Dendritic cell treated with granulocyte-macrophage colony-stimulating factor and Interleukin-4, amounts not matched to agents 40 ng/mL and 50 ng/mL, for 4 days (primary cell): ENCODE measurements around the gene PACS2.

Source experiments
- H3K27ac Mint-ChIP-seq: one replicate; pipeline ENCODE4 v1.8.0; 2022; ENCODE audit warnings: mild to moderate bottlenecking, mixed read lengths
- H3K27me3 Mint-ChIP-seq: one replicate; pipeline ENCODE4 v1.8.0; 2022; ENCODE audit warnings: mild to moderate bottlenecking, mixed read lengths
- H3K36me3 Mint-ChIP-seq: one replicate; pipeline ENCODE4 v1.8.0; 2022; ENCODE audit warnings: low read depth, mixed read lengths
- H3K4me1 Mint-ChIP-seq: one replicate; pipeline ENCODE4 v1.8.0; 2022; ENCODE audit warnings: low read depth, mixed read lengths
- H3K4me3 Mint-ChIP-seq: one replicate; pipeline ENCODE4 v1.8.0; 2022; ENCODE audit warnings: mild to moderate bottlenecking, moderate library complexity, mixed read lengths
- H3K9me3 Mint-ChIP-seq: one replicate; pipeline ENCODE4 v1.8.0; 2022; ENCODE audit warnings: mixed read lengths
- intact Hi-C: fragments of 100-400 bp; cut with micrococcal nuclease; formaldehyde crosslinking; loops from one replicate; pipeline ENCODE4 v1.15.0; 2022

The PACS2 gene

GRCh38 chr14:105363847-105364708, 49.5 kb downstream of the PACS2 start:
- Mint-ChIP-seq H3K27me3 (peaks cover 12% of the 10 kb centered on the region), H3K9me3 (no peaks in the 10 kb centered on the region), H3K4me1 (peaks cover 8% of the 10 kb centered on the region), H3K36me3 (peaks cover 72% of the 10 kb centered on the region), H3K27ac (no peak overlapping the region), H3K4me3 (peak overlapping the region; percentile 62)
- intact Hi-C loops = no loop called here

- peaks cover 8% of the 10 kb centered on the region for H3K4me1 Mint-ChIP-seq
- H3K27me3 Mint-ChIP-seq = peaks cover 12% of the 10 kb centered on the region
- H3K27ac Mint-ChIP-seq = no peak overlapping the region
- H3K4me3 Mint-ChIP-seq = no peak overlapping the region
- intact Hi-C loops = no loop called here
- H3K36me3 Mint-ChIP-seq = peaks cover 77% of the 10 kb centered on the region
- no peaks in the 10 kb centered on the region for H3K9me3 Mint-ChIP-seq
Observed at GRCh38 chr14:105365101-105365500, 50.6 kb downstream of the PACS2 start.

- no peaks in the 10 kb centered on the region for H3K9me3 Mint-ChIP-seq
- intact Hi-C loops = no loop called here
Observed at GRCh38 chr14:105365681-105366080, 51.1 kb downstream of the PACS2 start.

GRCh38 chr14:105366386-105367074, 52.0 kb downstream of the PACS2 start:
- no peak overlapping the region for H3K4me3 Mint-ChIP-seq
- no peak overlapping the region for H3K27ac Mint-ChIP-seq
- peaks cover 75% of the 10 kb centered on the region for H3K36me3 Mint-ChIP-seq
- H3K4me1 Mint-ChIP-seq = peaks cover 17% of the 10 kb centered on the region
- H3K9me3 Mint-ChIP-seq = no peaks in the 10 kb centered on the region
- H3K27me3 Mint-ChIP-seq = peaks cover 12% of the 10 kb centered on the region
- intact Hi-C loops = no loop called here

More at GRCh38 chr14:105365681-105366080, 51.1 kb downstream of the PACS2 start:
- peaks cover 12% of the 10 kb centered on the region for H3K27me3 Mint-ChIP-seq
- no peak overlapping the region for H3K4me3 Mint-ChIP-seq
- H3K4me1 Mint-ChIP-seq = peaks cover 10% of the 10 kb centered on the region
- peaks cover 75% of the 10 kb centered on the region for H3K36me3 Mint-ChIP-seq
- no peak overlapping the region for H3K27ac Mint-ChIP-seq

- Mint-ChIP-seq H3K27ac (no peak overlapping the region), H3K27me3 (peaks cover 9% of the 10 kb centered on the region), H3K4me3 (no peak overlapping the region), H3K4me1 (peaks cover 17% of the 10 kb centered on the region), H3K36me3 (peaks cover 76% of the 10 kb centered on the region), H3K9me3 (no peaks in the 10 kb centered on the region)
- intact Hi-C loops = no loop called here
Observed at GRCh38 chr14:105367116-105368031, 52.8 kb downstream of the PACS2 start.

GRCh38 chr14:105368032-105368417, 53.5 kb downstream of the PACS2 start:
- Mint-ChIP-seq H3K4me3 (no peak overlapping the region), H3K4me1 (peaks cover 17% of the 10 kb centered on the region), H3K27me3 (peaks cover 9% of the 10 kb centered on the region), H3K27ac (no peak overlapping the region), H3K36me3 (peaks cover 76% of the 10 kb centered on the region), H3K9me3 (no peaks in the 10 kb centered on the region)
- intact Hi-C loops = no loop called here

GRCh38 chr14:105368426-105368825, 53.9 kb downstream of the PACS2 start:
- H3K27me3 Mint-ChIP-seq = peaks cover 7% of the 10 kb centered on the region
- intact Hi-C loops = no loop called here
- no peaks in the 10 kb centered on the region for H3K9me3 Mint-ChIP-seq
- peaks cover 77% of the 10 kb centered on the region for H3K36me3 Mint-ChIP-seq
- no peak overlapping the region for H3K4me3 Mint-ChIP-seq
- H3K27ac Mint-ChIP-seq = no peak overlapping the region
- peaks cover 16% of the 10 kb centered on the region for H3K4me1 Mint-ChIP-seq

GRCh38 chr14:105368910-105369652, 54.5 kb downstream of the PACS2 start:
- Mint-ChIP-seq H3K36me3 (peaks cover 76% of the 10 kb centered on the region), H3K4me3 (no peak overlapping the region), H3K27me3 (peaks cover under 1% of the 10 kb centered on the region), H3K27ac (no peak overlapping the region), H3K9me3 (no peaks in the 10 kb centered on the region), H3K4me1 (peaks cover 9% of the 10 kb centered on the region)
- intact Hi-C loops = no loop called here

GRCh38 chr14:105369653-105370040, 55.1 kb downstream of the PACS2 start:
- peaks cover 13% of the 10 kb centered on the region for H3K4me1 Mint-ChIP-seq
- intact Hi-C loops = loop anchor here (1.0 to 5.0 kb wide), 3 partner anchors 38 to 159 kb away; no protein-coding TSS in a partner anchor
- peaks cover 76% of the 10 kb centered on the region for H3K36me3 Mint-ChIP-seq
- H3K9me3 Mint-ChIP-seq = no peaks in the 10 kb centered on the region
- no peak overlapping the region for H3K4me3 Mint-ChIP-seq
- no peaks in the 10 kb centered on the region for H3K27me3 Mint-ChIP-seq
- no peak overlapping the region for H3K27ac Mint-ChIP-seq

GRCh38 chr14:105374389-105374788, 59.8 kb downstream of the PACS2 start:
- Mint-ChIP-seq H3K27ac (no peak overlapping the region), H3K9me3 (peaks cover 10% of the 10 kb centered on the region), H3K27me3 (no peaks in the 10 kb centered on the region), H3K4me3 (no peak overlapping the region), H3K36me3 (peaks cover 69% of the 10 kb centered on the region), H3K4me1 (peaks cover 26% of the 10 kb centered on the region)
- intact Hi-C loops = loop anchor here (5.0 kb wide), 1 partner anchor 33 kb away; no protein-coding TSS in a partner anchor

GRCh38 chr14:105375635-105376057, 61.1 kb downstream of the PACS2 start:
- H3K4me3 Mint-ChIP-seq = peak overlapping the region; percentile 9
- H3K27me3 Mint-ChIP-seq = no peaks in the 10 kb centered on the region
- peaks cover 10% of the 10 kb centered on the region for H3K9me3 Mint-ChIP-seq
- intact Hi-C loops = no loop called here
- H3K27ac Mint-ChIP-seq = peak overlapping the region; percentile 71
- H3K4me1 Mint-ChIP-seq = peaks cover 25% of the 10 kb centered on the region
- peaks cover 71% of the 10 kb centered on the region for H3K36me3 Mint-ChIP-seq

- Mint-ChIP-seq H3K4me1 (peaks cover 23% of the 10 kb centered on the region), H3K36me3 (peaks cover 71% of the 10 kb centered on the region), H3K4me3 (no peak overlapping the region), H3K27me3 (no peaks in the 10 kb centered on the region), H3K27ac (no peak overlapping the region), H3K9me3 (peaks cover 10% of the 10 kb centered on the region)
- intact Hi-C loops = no loop called here
Observed at GRCh38 chr14:105376521-105377440, 62.2 kb downstream of the PACS2 start.
